Coronary artery (tissue), 2 donors: ENCODE data around the gene POU3F1.
"Not testable (repeated sequence)": the region's sequence is repeated elsewhere in the genome, so short reads cannot be mapped to it uniquely, and the experiment has no call there.

Experiments
- DNase-seq: peaks from one replicate; pipeline ENCODE4 v3.0.0-alpha.2; 2017; ENCODE audit warnings: low spot score
- H3K27ac ChIP-seq, 2 donors: fragments of 200-600 bp; sonication (generic); one replicate each; pipeline ENCODE4 v1.5.1; 2016 to 2019
- H3K4me3 ChIP-seq: fragments of 200-600 bp; sonication (generic); 2 replicates; pipeline ENCODE4 v1.5.1; 2016; ENCODE audit warnings: mild to moderate bottlenecking, moderate library complexity
- CTCF ChIP-seq: fragments of 200-600 bp; sonication (generic); IDR thresholded peaks from one replicate; pipeline ENCODE4 v1.5.1; 2019; ENCODE audit warnings: antibody characterized with exemption

The POU3F1 gene

GRCh38 chr1:38043036-38043747 is 3.4 kb downstream of the POU3F1 start:
- H3K27ac ChIP-seq: no peak overlapping the region
- DNase-seq: no peak
- no peak for TF ChIP-seq CTCF
- no peak overlapping the region for H3K4me3 ChIP-seq

- H3K4me3 ChIP-seq: no peak overlapping the region
- H3K27ac ChIP-seq: no peak overlapping the region
- DNase-seq: no peak
- TF ChIP-seq CTCF: no peak
Observed at GRCh38 chr1:38041936-38042834, 4.4 kb downstream of the POU3F1 start.

- Histone ChIP-seq H3K4me3 (no peak overlapping the region), H3K27ac (no peak overlapping the region)
- no peak for TF ChIP-seq CTCF
- no peak for DNase-seq
Observed at GRCh38 chr1:38039331-38040088, 7.1 kb downstream of the POU3F1 start.

- TF ChIP-seq CTCF: no peak
- Histone ChIP-seq H3K4me3 (no peak overlapping the region), H3K27ac (no peak overlapping the region)
- DNase-seq: no peak
Observed at GRCh38 chr1:38038861-38039260, 7.7 kb downstream of the POU3F1 start.

GRCh38 chr1:38037221-38037939 is 9.2 kb downstream of the POU3F1 start:
- TF ChIP-seq CTCF: no peak
- Histone ChIP-seq H3K27ac (no peak overlapping the region), H3K4me3 (no peak overlapping the region)
- DNase-seq: no peak

- no peak for TF ChIP-seq CTCF
- Histone ChIP-seq H3K4me3 (no peak overlapping the region), H3K27ac (no peak overlapping the region)
- DNase-seq: no peak
Observed at GRCh38 chr1:38034871-38035270, 11.7 kb downstream of the POU3F1 start.

GRCh38 chr1:38032992-38033391 is 13.6 kb downstream of the POU3F1 start:
- H3K4me3 ChIP-seq, DNase-seq, H3K27ac ChIP-seq: not testable (repeated sequence)
